ENCODE data around the gene SPEG. TPM values are rescaled to one million over a fixed set of nuclear protein-coding genes. Genes with fewer than 3 reads are reported as not detected.
A peak's percentile ranks its signal among the peaks of the same experiment; 100 is the strongest.

Gene SPEG
- total and polyA plus RNA-seq, 7 donors = 6.0 to 321 (median 123) TPM

- no peak for DNase-seq
- Histone ChIP-seq H3K4me3 (no peak overlapping the region), H3K9me3 (no peaks in the 10 kb centered on the region), H3K27ac (peak overlapping the region; percentile 77 to 99 (median 99)), H3K27me3 (no peaks in the 10 kb centered on the region), H3K36me3 (peaks cover 3 to 92% (median 49%) of the 10 kb centered on the region in 4 donors), H3K4me1 (peaks cover 0 to 66% (median 61%) of the 10 kb centered on the region in 4 donors)
- TF ChIP-seq POLR2A (IDR thresholded peaks at IDR 0.05) = no peak
- no peak for TF ChIP-seq POLR2AphosphoS5 (IDR thresholded peaks at IDR 0.05)
- TF ChIP-seq, protein P1, sequence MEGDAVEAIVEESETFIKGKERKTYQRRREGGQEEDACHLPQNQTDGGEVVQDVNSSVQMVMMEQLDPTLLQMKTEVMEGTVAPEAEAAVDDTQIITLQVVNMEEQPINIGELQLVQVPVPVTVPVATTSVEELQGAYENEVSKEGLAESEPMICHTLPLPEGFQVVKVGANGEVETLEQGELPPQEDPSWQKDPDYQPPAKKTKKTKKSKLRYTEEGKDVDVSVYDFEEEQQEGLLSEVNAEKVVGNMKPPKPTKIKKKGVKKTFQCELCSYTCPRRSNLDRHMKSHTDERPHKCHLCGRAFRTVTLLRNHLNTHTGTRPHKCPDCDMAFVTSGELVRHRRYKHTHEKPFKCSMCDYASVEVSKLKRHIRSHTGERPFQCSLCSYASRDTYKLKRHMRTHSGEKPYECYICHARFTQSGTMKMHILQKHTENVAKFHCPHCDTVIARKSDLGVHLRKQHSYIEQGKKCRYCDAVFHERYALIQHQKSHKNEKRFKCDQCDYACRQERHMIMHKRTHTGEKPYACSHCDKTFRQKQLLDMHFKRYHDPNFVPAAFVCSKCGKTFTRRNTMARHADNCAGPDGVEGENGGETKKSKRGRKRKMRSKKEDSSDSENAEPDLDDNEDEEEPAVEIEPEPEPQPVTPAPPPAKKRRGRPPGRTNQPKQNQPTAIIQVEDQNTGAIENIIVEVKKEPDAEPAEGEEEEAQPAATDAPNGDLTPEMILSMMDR (IDR thresholded peaks at IDR 0.05) = no peak
- no peak for TF ChIP-seq EP300 (IDR thresholded peaks at IDR 0.05)
- whole genome bisulfite sequencing, 2 donors = 91% methylated on average over 23 of the region's 23 CpGs
- intact Hi-C loops (cut with DNase I) = no loop called here
These were observed 34.0 kb downstream of the SPEG start for GRCh38 chr2:219468410-219469185.

- H3K4me3 ChIP-seq = no peak overlapping the region
- intact Hi-C loops (cut with DNase I) = no loop called here
- peak overlapping the region; percentile 77 to 99 (median 99) for H3K27ac ChIP-seq
- WGBS, 2 donors = 89% methylated on average over 16 of the region's 16 CpGs
- no peaks in the 10 kb centered on the region for H3K9me3 ChIP-seq
- DNase-seq = no peak
- peaks cover 0 to 60% (median 55%) of the 10 kb centered on the region in 4 donors for H3K4me1 ChIP-seq
- TF ChIP-seq EP300 (IDR thresholded peaks at IDR 0.05) (no peak), POLR2A (IDR thresholded peaks at IDR 0.05) (no peak), POLR2AphosphoS5 (IDR thresholded peaks at IDR 0.05) (peak; percentile 12 to 44 (median 34))
- TF ChIP-seq, protein P1 (IDR thresholded peaks at IDR 0.05) = no peak
- H3K27me3 ChIP-seq = no peaks in the 10 kb centered on the region
- peaks cover 7 to 92% (median 51%) of the 10 kb centered on the region in 4 donors for H3K36me3 ChIP-seq
These were observed 34.6 kb downstream of the SPEG start for GRCh38 chr2:219469186-219469724.

- intact Hi-C loops (cut with DNase I) = no loop called here
These were observed 35.8 kb downstream of the SPEG start for GRCh38 chr2:219470429-219470828.

GRCh38 chr2:219471476-219472371, 37.1 kb downstream of the SPEG start:
- TF ChIP-seq, protein P1 (IDR thresholded peaks at IDR 0.05) = no peak
- TF ChIP-seq EP300 (IDR thresholded peaks at IDR 0.05) (no peak), POLR2AphosphoS5 (IDR thresholded peaks at IDR 0.05) (no peak), POLR2A (IDR thresholded peaks at IDR 0.05) (no peak)
- no peaks in the 10 kb centered on the region for H3K9me3 ChIP-seq
- no peak overlapping the region for H3K4me3 ChIP-seq
- DNase-seq = no peak
- H3K27me3 ChIP-seq = no peaks in the 10 kb centered on the region
- WGBS, 2 donors = 80 to 87% methylated on average over 22 of the region's 22 CpGs
- peak overlapping the region; percentile 58 to 99 (median 99) for H3K27ac ChIP-seq
- peaks cover 7 to 86% (median 35%) of the 10 kb centered on the region in 4 donors for H3K36me3 ChIP-seq
- intact Hi-C loops (cut with DNase I) = no loop called here
- peaks cover 0 to 57% (median 42%) of the 10 kb centered on the region in 4 donors for H3K4me1 ChIP-seq

More at GRCh38 chr2:219470429-219470828, 35.8 kb downstream of the SPEG start:
- TF ChIP-seq POLR2AphosphoS5 (IDR thresholded peaks at IDR 0.05) = no peak
- no peak for TF ChIP-seq EP300 (IDR thresholded peaks at IDR 0.05)
- no peak for TF ChIP-seq POLR2A (IDR thresholded peaks at IDR 0.05)
- TF ChIP-seq, protein P1 (IDR thresholded peaks at IDR 0.05) = no peak
- peaks cover 7 to 92% (median 43%) of the 10 kb centered on the region in 4 donors for H3K36me3 ChIP-seq
- no peak for DNase-seq
- no peaks in the 10 kb centered on the region for H3K27me3 ChIP-seq
- WGBS, 2 donors = 66 to 88% methylated on average over 4 of the region's 4 CpGs
- peaks cover 0 to 57% (median 44%) of the 10 kb centered on the region in 4 donors for H3K4me1 ChIP-seq
- H3K4me3 ChIP-seq = no peak overlapping the region
- no peaks in the 10 kb centered on the region for H3K9me3 ChIP-seq
- peak overlapping the region; percentile 77 to 99 (median 99) for H3K27ac ChIP-seq

Measured in sigmoid colon (tissue), 7 donors.